Subcutaneous abdominal adipose tissue (tissue), 5 donors: Measurements from ENCODE around the gene METTL9.
"Not testable (repeated sequence)": the region's sequence is repeated elsewhere in the genome, so short reads cannot be mapped to it uniquely, and the experiment has no call there.

Experiments
- H3K27ac ChIP-seq: one replicate; pipeline ENCODE4 v1.7.0; 2013; ENCODE audit warnings: low read depth, mild to moderate bottlenecking, inconsistent platforms, low read length, moderate library complexity
- H3K27me3 ChIP-seq, 5 donors: one replicate each; pipeline ENCODE4 v1.7.0; 2013; ENCODE audit warnings: low read length in 5 of 5, inconsistent platforms in 1 of 5; ENCODE audit not compliant: control insufficient read depth in 5 of 5, insufficient read depth in 4 of 5
- H3K36me3 ChIP-seq, 5 donors: one replicate each; pipeline ENCODE4 v1.7.0; 2013; ENCODE audit warnings: low read length in 5 of 5; ENCODE audit not compliant: control insufficient read depth in 5 of 5, insufficient read depth in 5 of 5
- H3K4me1 ChIP-seq, 5 donors: one replicate each; pipeline ENCODE4 v1.7.0; 2013; ENCODE audit warnings: low read length in 5 of 5, mild to moderate bottlenecking in 3 of 5, moderate library complexity in 1 of 5; ENCODE audit not compliant: control insufficient read depth in 5 of 5, insufficient read depth in 5 of 5
- H3K4me3 ChIP-seq, 5 donors: one replicate each; pipeline ENCODE4 v1.7.0; 2013; ENCODE audit warnings: low read length in 5 of 5, low read depth in 1 of 5
- H3K9ac ChIP-seq, 5 donors: one replicate each; pipeline ENCODE4 v1.7.0; 2013; ENCODE audit warnings: low read length in 5 of 5, mild to moderate bottlenecking in 4 of 5, moderate library complexity in 3 of 5
- H3K9me3 ChIP-seq, 5 donors: one replicate each; pipeline ENCODE4 v1.7.0; 2013; ENCODE audit warnings: low read length in 5 of 5; ENCODE audit not compliant: control insufficient read depth in 5 of 5
- donor health status: healthy.
- donor health status: healthy.
- donor health status: healthy.
- donor health status: healthy.
- donor health status: healthy.

Gene METTL9

GRCh38 chr16:21631376-21631775 lies 32.0 kb downstream of the METTL9 start:
- H3K4me1 ChIP-seq: peaks cover 0 to 16% (median 13%) of the 10 kb centered on the region in 5 donors
- H3K27ac ChIP-seq, H3K4me3 ChIP-seq, H3K9me3 ChIP-seq, H3K27me3 ChIP-seq, H3K9ac ChIP-seq: not testable (repeated sequence)
- peaks cover 0 to 22% (median 7%) of the 10 kb centered on the region in 5 donors for H3K36me3 ChIP-seq

- H3K4me3 ChIP-seq, H3K9ac ChIP-seq, H3K9me3 ChIP-seq, H3K4me1 ChIP-seq, H3K27me3 ChIP-seq, H3K27ac ChIP-seq: not testable (repeated sequence)
- peaks cover 0 to 20% (median 7%) of the 10 kb centered on the region in 5 donors for H3K36me3 ChIP-seq
These were observed 32.7 kb downstream of the METTL9 start for GRCh38 chr16:21631951-21632575.

GRCh38 chr16:21634216-21634615 lies 34.8 kb downstream of the METTL9 start:
- Histone ChIP-seq H3K9ac (no peak overlapping the region), H3K36me3 (peaks cover 0 to 20% (median 3%) of the 10 kb centered on the region in 5 donors), H3K4me3 (no peak overlapping the region), H3K9me3 (no peaks in the 10 kb centered on the region), H3K27ac (no peak overlapping the region), H3K27me3 (no peaks in the 10 kb centered on the region), H3K4me1 (peaks cover 0 to 7% (median 7%) of the 10 kb centered on the region in 5 donors)

- H3K4me1 ChIP-seq, H3K9me3 ChIP-seq, H3K27me3 ChIP-seq, H3K9ac ChIP-seq, H3K36me3 ChIP-seq, H3K27ac ChIP-seq, H3K4me3 ChIP-seq: not testable (repeated sequence)
These were observed 36.3 kb downstream of the METTL9 start for GRCh38 chr16:21635694-21636093.

GRCh38 chr16:21637032-21637968 lies 37.9 kb downstream of the METTL9 start:
- Histone ChIP-seq H3K9me3 (no peaks in the 10 kb centered on the region), H3K27me3 (no peaks in the 10 kb centered on the region), H3K9ac (no peak overlapping the region), H3K4me1 (peaks cover 0 to 4% (median under 1%) of the 10 kb centered on the region in 5 donors), H3K4me3 (no peak overlapping the region), H3K27ac (no peak overlapping the region), H3K36me3 (peaks cover 0 to 10% (median 3%) of the 10 kb centered on the region in 5 donors)

- no peak overlapping the region for H3K27ac ChIP-seq
- H3K4me3 ChIP-seq: no peak overlapping the region
- peaks cover 0 to 3% (median 0%) of the 10 kb centered on the region in 5 donors for H3K4me1 ChIP-seq
- H3K9ac ChIP-seq: no peak overlapping the region
- no peaks in the 10 kb centered on the region for H3K27me3 ChIP-seq
- peaks cover 0 to 10% (median 3%) of the 10 kb centered on the region in 5 donors for H3K36me3 ChIP-seq
- H3K9me3 ChIP-seq: no peaks in the 10 kb centered on the region
These were observed 39.2 kb downstream of the METTL9 start for GRCh38 chr16:21638573-21638975.

- H3K27me3 ChIP-seq: no peaks in the 10 kb centered on the region
- H3K9ac ChIP-seq: no peak overlapping the region
- H3K27ac ChIP-seq: no peak overlapping the region
- H3K4me3 ChIP-seq: no peak overlapping the region
- no peaks in the 10 kb centered on the region for H3K9me3 ChIP-seq
- peaks cover 0 to 3% (median 0%) of the 10 kb centered on the region in 5 donors for H3K36me3 ChIP-seq
- peaks cover 0 to 7% (median 3%) of the 10 kb centered on the region in 5 donors for H3K4me1 ChIP-seq
These were observed 40.1 kb downstream of the METTL9 start for GRCh38 chr16:21639493-21639892.

- no peak overlapping the region for H3K27ac ChIP-seq
- H3K27me3 ChIP-seq: no peaks in the 10 kb centered on the region
- no peaks in the 10 kb centered on the region for H3K9me3 ChIP-seq
- no peak overlapping the region for H3K4me3 ChIP-seq
- H3K9ac ChIP-seq: peak overlapping the region in 2 of 5 donors; percentile 7 to 35
- H3K36me3 ChIP-seq: peaks cover 0 to 2% (median 0%) of the 10 kb centered on the region in 5 donors
- H3K4me1 ChIP-seq: peaks cover 0 to 30% (median 21%) of the 10 kb centered on the region in 5 donors
These were observed 42.5 kb downstream of the METTL9 start for GRCh38 chr16:21641916-21642315.

GRCh38 chr16:21642861-21643260 lies 43.5 kb downstream of the METTL9 start:
- Histone ChIP-seq H3K4me1 (peaks cover 0 to 38% (median 21%) of the 10 kb centered on the region in 5 donors), H3K9me3 (no peaks in the 10 kb centered on the region), H3K4me3 (no peak overlapping the region), H3K27ac (no peak overlapping the region), H3K27me3 (no peaks in the 10 kb centered on the region), H3K9ac (no peak overlapping the region), H3K36me3 (peaks cover 0 to 11% (median 6%) of the 10 kb centered on the region in 5 donors)

- H3K36me3 ChIP-seq: peaks cover 0 to 16% (median 4%) of the 10 kb centered on the region in 5 donors
- H3K4me1 ChIP-seq: peaks cover 0 to 41% (median 21%) of the 10 kb centered on the region in 5 donors
- no peak overlapping the region for H3K27ac ChIP-seq
- no peaks in the 10 kb centered on the region for H3K27me3 ChIP-seq
- H3K9ac ChIP-seq: no peak overlapping the region
- H3K4me3 ChIP-seq: no peak overlapping the region
- H3K9me3 ChIP-seq: no peaks in the 10 kb centered on the region
These were observed 44.4 kb downstream of the METTL9 start for GRCh38 chr16:21643785-21644184.
